ENCODE measurements around the gene COA1.

DNA sequence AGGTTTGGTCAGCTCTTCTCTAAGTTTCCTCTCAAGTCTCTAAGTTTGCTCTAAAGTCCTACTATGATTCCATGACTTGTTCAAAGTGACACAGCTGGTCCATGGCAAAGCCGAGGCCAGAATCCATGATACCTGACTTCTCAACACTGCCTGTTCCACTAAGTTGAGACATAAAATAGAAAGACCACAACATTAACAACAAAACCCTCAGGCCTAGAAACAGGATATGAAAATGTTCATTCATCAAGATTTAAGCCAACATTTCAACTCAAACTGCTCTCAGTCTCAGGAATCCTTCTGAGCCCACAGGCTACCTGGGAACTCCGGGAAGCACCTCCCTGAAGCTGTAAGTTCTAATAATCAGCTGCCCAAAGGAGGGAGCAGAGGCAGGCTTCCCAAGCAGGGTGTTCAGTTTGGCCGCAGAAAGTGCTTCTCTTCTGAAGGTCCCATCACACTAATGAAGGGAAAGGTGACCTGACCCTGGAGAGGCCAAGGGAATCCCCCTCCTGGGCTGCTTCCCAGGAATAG lies 83.6 kb downstream of the COA1 start:
- TF ChIP-seq, protein P1, sequence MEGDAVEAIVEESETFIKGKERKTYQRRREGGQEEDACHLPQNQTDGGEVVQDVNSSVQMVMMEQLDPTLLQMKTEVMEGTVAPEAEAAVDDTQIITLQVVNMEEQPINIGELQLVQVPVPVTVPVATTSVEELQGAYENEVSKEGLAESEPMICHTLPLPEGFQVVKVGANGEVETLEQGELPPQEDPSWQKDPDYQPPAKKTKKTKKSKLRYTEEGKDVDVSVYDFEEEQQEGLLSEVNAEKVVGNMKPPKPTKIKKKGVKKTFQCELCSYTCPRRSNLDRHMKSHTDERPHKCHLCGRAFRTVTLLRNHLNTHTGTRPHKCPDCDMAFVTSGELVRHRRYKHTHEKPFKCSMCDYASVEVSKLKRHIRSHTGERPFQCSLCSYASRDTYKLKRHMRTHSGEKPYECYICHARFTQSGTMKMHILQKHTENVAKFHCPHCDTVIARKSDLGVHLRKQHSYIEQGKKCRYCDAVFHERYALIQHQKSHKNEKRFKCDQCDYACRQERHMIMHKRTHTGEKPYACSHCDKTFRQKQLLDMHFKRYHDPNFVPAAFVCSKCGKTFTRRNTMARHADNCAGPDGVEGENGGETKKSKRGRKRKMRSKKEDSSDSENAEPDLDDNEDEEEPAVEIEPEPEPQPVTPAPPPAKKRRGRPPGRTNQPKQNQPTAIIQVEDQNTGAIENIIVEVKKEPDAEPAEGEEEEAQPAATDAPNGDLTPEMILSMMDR (IDR thresholded peaks at IDR 0.05): no peak
- no peak for TF ChIP-seq POLR2A (IDR thresholded peaks at IDR 0.05)
- no peak for TF ChIP-seq POLR2AphosphoS5 (IDR thresholded peaks at IDR 0.05)

All from upper lobe of left lung (tissue), 4 donors.